Eye (tissue), 1 donor: ENCODE results near the gene TESK1.
"Not testable (repeated sequence)": the region's sequence is repeated elsewhere in the genome, so short reads cannot be mapped to it uniquely, and the experiment has no call there.

Experiments used
- DNase-seq: peaks from one replicate; pipeline ENCODE4 v3.0.0-alpha.2; 2015

The TESK1 gene

DNA sequence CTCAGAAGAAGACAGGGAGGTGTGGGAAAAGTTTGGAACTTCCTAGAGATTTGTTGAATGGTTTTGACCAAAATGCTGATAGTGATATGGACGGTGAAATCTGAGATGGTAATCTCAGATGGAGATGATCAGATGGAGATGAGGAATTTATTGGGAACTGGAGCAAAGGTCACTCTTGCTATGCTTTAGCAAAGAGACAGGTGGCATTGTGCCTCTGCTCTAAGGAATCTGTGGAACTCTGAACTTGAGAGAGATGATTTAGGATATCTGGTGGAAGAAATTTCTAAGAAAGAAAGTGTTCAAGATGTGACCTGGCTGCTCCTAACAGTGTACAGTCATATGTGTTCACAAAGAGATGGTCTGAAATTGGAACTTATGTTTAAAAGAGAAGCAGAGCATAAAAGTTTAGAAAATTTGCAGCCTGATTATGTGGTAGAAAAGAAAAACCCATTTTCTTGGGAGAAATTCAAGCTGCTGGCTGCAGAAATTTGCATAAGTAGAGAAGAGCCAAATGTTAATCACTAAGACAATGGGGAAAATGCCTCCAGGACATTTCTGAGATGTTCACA is 25.3 kb upstream of the TESK1 start:
- DNase-seq, result not testable (repeated sequence)

DNA sequence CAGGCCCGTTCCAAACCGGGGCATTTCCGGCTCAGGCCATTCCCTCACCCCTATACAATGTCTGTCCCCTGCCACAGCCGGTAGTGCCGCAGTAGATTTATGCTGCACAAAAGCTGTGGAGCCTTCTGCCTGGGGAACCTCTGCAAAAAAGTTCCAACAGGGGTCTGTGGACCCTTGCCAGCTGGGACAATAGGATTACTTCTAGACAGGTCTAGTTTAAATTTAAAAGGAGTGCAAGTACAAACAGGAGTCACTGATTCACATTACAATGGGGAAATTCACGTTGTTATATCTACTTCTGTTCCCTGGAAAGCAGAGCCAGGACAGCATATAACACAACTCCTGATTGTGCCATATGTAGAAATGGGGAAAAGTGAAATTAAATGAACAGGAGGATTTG is 21.5 kb upstream of the TESK1 start:
- not testable (repeated sequence) for DNase-seq

DNA sequence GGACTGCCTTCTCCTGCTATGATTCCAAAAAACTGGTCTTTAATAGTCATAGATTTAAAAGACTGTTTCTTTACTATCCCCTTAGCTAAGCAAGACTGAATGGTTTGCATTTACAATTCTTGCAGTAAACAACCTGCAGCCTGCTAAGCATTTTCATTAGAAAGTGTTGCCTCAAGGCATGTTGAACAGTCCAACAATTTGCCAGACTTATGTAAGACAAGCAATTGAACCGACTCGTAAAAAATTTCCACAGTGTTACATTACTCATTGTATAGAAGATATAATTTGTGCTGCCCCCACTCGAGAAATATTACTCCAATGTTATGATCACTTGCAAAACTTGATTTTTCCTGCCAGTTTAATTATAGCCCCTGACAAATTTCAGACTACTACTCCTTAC is 20.4 kb upstream of the TESK1 start:
- not testable (repeated sequence) for DNase-seq

DNA sequence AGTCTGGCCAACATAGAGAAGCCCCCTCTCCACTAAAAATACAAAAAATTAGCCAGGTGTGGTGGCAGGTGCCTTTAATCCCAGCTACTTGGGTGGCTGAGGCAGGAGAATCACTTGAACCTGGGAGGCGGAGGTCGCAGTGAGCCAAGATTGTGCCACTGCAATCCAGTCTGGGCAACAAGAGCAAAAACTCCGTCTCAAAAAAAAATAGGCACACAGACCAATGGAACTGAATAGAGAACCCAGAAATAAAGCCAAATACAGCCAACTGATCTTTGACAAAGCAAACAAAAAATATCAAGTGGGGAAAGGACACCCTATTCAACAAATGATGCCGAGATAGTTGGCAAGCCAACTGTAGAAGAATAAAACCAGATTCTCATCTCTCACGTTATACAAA is 16.6 kb upstream of the TESK1 start:
- not testable (repeated sequence) for DNase-seq

DNA sequence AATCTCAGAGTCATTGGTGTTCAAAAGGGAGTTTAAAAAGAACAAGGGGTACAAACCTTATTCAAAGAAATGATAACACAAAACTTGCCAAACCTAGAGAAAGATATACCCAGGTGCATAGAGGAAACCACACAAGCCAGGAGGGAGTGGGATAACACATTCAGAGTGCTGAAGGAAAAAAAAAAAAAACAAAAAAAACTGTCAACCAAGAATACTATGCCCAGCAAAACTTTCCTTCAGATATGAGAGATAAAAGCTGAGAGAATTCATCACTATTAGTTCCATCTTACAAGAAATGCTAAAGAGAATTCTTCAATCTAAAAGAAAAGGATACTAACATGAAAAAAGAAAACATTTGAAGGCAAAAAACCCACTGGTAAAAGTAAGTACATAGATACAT is 11.5 kb upstream of the TESK1 start:
- peak; percentile 5 for DNase-seq

DNA sequence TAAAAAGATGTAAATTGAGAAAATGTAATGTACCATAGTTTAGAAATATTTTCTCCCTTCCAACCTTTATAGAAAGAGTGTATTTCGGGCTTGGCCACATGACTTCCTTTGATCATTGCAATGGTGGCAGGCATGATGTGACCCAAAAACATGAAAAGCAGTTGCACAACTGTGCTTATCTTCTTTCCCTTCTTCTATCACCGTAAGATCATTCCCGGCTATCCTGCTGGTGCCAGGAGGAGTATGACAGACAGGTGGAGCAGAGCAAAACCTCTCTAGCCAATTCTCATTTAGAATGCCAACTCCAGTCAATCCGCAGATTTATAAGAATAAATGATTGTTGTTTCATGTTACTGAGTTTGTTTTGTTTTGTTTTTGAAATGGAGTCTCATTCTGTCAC is 10.6 kb upstream of the TESK1 start:
- no peak for DNase-seq

DNA sequence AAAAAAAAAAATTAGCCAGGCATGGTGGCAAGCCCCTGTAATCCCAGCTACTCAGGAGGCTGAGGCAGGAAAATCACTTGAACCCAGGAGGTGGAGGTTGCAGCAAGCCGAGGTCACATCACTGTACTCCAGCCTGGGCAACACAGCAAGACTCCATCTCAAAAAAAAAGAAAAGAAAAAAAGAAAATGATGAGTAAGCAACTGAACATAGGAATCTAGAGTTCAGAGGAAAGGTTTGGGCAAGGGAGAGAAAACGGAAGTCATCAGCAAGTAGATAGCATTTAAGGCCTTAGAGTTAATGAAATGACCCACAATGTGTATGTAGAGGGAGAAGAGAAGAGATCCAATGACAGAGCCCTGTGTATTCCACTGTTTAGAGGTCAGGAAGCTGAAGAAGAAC is 8.2 kb upstream of the TESK1 start:
- DNase-seq, result not testable (repeated sequence)

DNA sequence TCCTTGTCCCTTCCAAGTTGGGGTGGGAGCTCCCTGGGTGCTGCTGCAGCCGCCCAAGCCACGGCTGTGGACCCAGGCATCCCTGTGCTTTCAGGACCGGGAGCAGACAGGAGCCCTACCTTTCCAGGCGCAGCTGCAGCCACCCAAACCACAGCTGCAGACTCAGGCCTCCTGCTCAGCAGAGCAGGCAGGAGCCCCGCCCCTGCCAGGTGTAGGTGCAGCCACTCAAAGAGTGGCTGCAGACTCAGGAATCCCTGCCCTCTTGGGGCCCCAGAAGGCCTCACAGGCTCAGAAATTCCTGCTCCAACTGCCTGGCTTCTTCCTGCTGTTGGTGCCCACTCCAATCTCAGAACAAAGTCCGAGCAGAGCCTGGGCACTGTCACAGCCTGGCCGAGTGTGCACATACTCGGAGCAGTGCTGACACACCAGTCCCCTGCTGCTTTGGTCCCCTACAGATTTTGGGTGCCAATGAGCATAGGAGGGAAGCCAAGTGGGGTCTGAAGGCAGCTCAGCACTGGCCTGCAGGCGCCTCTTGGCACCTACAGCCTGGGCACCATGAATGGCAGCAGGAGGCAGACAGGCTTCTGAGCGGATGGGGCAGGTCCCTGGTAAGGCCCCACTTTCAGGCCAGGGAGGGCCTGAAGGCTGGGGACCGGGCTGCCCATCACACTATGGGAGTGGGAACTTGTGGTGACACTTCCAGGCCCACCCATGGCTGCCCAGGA is 6.0 kb upstream of the TESK1 start:
- no peak for DNase-seq

DNA sequence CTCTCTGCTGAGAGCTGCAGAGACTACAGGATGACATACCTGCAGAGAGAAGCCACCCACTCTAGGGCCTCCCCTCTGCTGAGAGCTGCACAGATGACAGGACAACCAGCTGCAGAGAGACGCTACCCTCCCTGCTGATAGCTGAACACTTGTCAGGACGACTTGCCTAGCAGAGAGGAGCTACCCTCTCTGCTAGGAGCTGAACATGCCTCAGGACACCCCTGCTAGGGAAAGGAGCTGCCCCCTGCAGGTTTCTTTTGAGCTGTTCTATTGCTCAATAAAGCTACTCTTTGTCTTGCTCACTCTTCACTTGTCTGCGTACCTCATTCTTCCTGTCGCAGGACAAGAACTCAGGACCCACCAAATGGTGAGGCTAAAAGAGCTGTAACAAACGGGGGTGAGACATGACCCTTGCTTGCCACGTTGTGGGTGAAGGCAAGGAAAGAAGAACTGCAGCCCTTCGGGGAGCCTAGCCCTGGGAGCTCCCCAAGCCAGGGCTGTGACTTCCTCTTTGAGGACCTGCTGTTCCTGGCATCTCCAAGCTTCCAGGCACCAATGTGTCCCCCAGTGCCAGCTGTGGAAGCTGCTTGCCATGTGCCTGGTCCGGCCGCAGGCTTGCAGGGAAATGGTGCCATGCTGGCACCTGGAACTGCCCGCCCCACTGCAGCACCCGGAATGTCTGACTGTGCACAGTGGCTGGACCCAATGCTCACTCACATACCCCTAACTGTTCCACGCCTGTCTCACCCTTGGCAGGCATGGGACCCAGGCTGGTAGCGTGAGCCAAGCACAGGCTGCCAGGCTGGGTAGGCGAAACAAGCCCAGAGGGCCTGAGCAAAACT is 5.1 kb upstream of the TESK1 start:
- no peak for DNase-seq

DNA sequence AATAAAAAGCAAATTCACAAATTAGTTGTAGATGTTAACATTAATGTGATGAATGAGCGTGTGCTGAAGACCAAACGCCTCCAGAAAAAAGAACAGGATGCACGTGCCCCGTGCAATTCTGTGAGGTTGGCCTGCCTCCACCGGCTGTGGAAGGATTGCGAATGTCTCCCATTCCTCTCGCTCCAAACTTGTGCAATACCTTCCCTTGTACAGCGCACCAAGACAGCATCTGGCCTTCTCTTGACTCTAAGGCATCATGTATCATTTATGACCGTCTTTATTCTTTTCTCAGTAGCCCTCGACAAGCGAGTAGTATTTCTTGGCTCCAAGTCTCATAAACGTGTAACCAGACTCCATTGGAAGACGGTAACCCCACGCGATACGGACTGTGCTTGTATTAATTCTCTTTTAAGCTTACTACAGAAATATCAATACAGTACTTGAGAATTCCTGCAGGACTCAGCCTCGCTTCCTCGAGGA is 1.5 kb upstream of the TESK1 start:
- no peak for DNase-seq

DNA sequence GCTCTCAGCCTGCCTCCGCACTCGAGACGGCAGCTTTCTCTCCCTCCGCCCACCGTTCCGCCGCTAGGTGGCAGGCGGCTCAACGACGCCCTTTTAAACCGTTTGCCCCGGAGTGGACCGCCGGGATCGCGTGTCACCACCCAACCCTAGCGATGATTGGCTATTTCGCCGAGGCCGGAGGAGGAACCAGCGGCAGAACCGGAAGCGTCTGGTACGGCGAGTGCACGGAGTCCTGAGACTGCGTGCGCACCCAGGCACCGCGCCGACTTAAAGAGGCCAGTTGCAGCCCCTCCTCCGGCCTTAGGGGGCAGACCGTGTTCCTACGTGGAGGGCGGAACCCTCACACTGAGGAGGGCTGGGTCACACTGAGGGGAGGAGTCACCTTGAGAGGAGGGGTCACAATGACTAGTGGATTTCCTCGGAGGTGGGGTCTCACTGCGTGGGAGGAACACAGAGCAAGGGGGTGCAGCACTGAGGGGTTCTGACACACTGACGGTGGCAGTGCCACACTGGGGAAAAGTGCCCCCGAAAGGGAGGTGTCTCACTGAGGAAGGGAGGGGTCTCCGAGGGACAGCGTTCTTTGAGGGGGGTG is 980 bp upstream of the TESK1 start:
- peak; percentile 100 for DNase-seq

DNA sequence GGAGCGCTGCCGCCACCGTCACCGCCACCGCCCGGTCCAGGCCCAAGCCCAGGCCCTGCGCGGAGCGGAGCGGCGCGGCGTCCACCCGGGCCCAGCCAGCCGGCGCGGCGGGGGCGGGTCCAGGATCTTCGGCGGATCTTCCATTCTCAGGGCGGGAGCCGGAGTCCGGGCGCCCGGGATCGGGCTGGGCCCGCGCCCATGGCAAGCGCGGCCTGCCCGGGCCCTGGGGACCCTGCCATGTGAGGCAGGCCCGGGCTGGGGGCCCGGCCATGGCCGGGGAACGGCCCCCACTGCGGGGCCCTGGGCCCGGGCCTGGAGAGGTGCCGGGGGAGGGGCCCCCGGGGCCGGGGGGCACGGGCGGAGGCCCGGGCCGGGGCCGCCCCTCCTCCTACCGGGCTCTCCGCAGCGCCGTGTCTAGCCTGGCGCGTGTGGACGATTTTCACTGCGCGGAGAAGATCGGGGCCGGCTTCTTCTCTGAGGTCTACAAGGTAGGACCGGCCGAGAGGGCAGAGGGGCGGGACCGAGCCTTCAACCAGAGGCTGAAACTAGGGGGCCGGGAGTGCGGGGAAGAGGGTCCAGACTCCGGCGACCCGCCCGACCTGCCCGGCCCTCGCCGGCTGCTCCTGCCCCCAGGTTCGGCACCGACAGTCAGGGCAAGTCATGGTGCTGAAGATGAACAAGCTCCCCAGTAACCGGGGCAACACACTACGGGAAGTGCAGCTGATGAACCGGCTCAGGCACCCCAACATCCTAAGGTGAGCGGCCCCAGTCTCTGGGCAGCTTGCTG is 482 bp downstream of the TESK1 start:
- DNase-seq, result peak; percentile 37

DNA sequence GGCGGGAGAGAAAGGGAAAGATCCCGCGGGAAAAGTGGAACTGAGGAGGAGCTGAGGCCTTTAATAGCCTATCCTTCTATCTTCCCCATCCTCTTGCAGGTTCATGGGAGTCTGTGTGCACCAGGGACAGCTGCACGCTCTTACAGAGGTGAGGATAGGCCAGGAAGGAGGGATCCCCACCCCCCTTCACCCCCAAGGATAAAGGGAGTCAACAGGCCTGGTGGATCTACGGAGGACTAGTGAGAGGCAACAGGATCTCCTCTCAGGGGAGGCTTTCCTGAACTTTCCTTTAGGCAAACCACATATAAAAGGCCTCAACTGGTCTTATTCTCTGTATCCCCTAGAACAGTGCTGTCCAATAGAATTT is 1.1 kb downstream of the TESK1 start:
- peak; percentile 39 for DNase-seq

DNA sequence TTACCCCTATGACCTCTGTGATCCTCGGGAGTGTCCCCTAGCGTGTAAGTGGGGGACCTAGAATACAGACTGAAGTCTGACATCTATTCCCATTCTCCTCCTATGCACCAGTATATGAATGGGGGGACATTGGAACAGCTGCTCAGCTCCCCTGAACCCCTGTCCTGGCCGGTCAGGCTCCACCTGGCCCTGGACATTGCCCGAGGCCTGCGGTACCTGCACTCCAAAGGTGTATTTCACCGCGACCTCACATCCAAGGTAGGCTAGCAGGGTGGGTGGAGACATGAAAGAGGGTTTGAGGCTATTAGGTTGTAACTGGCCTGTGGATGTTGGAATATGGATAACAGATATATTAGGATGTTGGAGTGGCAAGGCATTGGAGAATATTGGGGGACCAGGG is 1.7 kb downstream of the TESK1 start:
- DNase-seq, result no peak

DNA sequence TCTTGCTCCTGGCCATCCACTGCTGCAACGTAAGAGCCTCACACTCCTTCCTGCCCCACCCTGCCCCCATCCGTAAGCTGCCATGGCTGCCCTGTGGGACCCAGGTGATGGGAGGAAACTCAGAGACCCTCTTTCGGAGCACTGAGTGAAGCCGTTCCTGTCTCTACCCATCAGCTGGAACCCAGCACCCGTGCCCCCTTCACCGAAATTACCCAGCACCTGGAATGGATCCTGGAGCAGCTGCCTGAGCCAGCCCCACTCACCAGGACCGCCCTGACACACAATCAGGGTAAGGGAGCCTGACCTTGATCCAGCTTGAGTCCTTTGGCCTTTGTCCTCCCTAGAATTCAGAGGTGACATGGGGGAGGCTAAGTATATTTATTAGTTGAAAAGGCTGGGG is 3.2 kb downstream of the TESK1 start:
- DNase-seq, result no peak

DNA sequence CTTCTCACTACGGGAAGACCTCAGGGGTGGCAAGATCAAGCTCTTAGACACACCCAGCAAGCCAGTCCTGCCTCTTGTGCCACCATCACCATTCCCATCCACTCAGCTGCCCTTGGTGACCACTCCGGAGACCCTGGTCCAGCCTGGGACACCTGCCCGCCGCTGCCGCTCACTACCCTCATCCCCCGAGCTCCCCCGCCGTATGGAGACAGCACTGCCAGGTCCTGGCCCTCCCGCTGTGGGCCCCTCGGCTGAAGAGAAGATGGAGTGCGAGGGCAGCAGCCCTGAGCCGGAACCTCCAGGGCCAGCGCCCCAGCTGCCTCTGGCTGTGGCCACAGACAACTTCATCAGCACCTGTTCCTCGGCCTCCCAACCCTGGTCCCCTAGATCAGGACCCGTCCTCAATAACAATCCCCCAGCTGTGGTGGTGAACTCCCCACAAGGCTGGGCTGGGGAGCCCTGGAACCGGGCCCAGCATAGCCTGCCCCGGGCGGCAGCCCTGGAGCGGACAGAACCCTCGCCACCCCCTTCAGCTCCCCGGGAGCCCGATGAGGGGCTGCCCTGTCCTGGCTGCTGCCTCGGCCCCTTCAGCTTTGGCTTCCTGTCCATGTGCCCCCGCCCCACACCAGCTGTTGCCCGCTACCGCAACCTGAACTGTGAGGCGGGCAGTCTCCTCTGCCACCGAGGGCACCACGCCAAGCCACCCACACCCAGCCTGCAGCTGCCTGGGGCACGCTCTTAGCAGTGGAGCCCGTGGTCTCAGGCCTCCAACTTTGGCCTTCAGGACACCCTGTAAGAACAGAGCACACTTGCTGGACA is 4.1 kb downstream of the TESK1 start:
- DNase-seq, result no peak

DNA sequence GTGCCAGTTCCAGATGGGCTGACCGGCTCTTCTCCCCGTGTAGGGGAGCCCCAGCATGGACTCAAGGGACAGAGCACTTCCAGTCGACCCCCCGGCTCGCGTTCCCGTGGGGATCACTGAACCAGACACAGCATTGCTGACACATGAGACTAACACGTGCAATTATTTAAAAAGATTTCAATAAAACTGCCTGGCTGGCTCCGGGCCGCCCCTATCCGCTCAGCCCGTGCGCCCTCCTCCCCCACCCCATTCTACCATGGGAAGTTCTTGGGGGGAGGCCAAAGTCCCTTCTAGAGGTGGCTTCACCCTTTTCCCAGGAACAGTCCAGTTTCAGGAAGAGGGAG is 4.7 kb downstream of the TESK1 start:
- no peak for DNase-seq

DNA sequence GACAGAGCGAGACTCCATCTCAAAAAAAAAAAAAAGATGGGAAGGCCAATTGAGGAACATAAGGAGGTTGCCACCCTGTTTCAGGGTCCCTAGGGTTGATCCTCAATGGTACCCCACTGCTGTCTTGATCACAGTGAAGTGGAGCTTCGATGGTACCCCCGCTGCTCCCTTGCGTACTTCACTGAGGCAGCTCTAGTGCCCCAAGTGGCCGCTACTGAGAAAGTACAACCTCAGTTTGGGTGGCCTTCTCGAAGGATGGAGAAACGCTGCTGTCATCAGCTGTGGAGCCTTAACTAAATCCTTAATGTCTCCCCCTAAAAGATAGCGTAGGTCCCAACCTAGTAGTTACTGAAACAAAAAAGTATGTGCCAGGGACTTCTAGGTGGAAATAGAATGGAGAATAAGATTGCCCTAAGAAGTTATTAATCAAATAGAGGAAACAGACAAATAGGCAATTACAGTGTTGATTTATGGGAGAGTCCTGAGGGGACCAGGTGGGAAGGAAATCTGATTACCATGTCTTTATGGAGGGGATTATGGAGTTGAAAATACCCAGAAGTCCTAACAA is 6.3 kb downstream of the TESK1 start:
- DNase-seq, result peak; percentile 66

DNA sequence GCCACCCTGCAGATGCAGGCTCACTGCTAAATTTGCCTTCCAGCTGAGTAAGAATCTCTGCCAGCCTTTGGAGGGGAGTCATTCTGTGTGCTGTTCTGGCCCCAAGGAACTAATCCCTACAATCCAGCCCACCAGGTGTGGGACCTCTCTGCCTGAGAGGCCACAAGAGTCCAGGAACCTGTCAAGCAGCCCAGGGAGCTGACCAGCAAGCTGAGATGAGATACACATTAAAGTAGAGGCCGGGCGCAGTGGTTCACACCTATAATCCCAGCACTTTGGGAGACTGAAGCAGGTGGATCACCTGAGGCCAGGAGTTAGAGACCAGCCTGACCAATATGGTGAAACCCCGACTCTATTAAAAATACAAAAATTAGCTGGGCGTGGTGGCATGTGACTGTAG is 7.0 kb downstream of the TESK1 start:
- DNase-seq, result not testable (repeated sequence)

DNA sequence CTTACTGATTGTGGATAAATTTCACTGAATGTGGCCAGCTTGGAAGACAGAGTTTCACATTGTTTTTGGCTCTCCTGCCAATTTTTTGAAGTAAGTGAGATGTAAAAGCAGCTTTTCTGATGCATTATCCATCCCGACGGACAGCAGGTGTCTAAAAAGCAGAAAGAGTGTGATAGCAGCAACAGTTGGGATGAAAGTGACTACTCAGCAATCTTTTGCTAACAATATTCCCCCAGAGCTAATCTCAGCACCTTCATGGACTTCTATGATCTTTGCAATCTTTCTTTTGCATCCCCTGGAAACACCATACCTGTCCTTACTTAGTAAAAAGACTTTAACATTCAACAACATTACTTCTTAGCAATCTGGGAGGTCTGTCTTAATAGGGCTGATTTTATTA is 7.8 kb downstream of the TESK1 start:
- no peak for DNase-seq

DNA sequence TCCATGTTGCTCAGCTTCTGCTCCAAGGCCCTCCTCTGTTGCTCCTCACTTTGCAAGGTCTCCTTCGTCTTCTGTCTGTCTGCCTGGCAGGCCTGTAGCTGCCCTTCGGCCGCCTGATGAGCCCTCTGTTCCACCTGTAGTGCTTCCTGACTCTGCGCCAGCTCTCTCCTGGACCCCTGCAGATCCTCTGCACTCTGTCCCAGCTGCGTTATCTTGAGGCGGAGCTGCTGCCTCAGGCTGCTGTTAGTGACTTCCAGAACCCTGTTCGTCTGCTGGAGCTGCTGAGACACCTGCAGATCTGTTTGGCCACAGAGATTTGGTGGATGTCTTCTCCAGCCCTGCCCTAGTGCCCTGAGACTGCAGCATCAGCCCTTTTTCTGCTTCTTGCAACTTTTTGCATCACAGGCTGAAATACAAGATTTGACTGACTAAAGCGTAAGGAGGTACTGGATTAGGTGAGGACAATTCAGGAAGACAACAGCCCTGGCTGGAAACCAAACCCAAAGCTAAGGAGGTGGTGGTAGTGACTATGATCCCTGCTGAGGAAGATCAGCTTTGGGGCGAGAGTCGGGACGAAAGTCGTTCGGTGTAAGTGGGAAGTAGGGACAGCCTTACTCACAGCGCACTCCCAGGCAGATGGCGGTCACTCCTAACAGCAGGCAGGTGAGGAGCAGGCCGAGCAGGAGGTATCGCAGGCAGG is 11.1 kb downstream of the TESK1 start:
- DNase-seq, result peak; percentile 6
